GM12801 (cell line): Measurements from ENCODE around the gene SLC4A2.

Experiments used
- TF ChIP-seq, protein P1 (sequence below): IDR thresholded peaks from one replicate; pipeline ENCODE4 v1.5.1; 2011; ENCODE audit warnings: control low read depth; ENCODE audit not compliant: insufficient read length; ENCODE audit errors: extremely low read depth

SLC4A2 gene, protein sequence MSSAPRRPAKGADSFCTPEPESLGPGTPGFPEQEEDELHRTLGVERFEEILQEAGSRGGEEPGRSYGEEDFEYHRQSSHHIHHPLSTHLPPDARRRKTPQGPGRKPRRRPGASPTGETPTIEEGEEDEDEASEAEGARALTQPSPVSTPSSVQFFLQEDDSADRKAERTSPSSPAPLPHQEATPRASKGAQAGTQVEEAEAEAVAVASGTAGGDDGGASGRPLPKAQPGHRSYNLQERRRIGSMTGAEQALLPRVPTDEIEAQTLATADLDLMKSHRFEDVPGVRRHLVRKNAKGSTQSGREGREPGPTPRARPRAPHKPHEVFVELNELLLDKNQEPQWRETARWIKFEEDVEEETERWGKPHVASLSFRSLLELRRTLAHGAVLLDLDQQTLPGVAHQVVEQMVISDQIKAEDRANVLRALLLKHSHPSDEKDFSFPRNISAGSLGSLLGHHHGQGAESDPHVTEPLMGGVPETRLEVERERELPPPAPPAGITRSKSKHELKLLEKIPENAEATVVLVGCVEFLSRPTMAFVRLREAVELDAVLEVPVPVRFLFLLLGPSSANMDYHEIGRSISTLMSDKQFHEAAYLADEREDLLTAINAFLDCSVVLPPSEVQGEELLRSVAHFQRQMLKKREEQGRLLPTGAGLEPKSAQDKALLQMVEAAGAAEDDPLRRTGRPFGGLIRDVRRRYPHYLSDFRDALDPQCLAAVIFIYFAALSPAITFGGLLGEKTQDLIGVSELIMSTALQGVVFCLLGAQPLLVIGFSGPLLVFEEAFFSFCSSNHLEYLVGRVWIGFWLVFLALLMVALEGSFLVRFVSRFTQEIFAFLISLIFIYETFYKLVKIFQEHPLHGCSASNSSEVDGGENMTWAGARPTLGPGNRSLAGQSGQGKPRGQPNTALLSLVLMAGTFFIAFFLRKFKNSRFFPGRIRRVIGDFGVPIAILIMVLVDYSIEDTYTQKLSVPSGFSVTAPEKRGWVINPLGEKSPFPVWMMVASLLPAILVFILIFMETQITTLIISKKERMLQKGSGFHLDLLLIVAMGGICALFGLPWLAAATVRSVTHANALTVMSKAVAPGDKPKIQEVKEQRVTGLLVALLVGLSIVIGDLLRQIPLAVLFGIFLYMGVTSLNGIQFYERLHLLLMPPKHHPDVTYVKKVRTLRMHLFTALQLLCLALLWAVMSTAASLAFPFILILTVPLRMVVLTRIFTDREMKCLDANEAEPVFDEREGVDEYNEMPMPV

GRCh38 chr7:151059367-151060112 lies at the start of gene SLC4A2:
Gene SLC4A2 (plus strand): TSS chr7:151059589. CDS start chr7:151061988, 2,399 bp downstream.
- TF ChIP-seq, protein P1, sequence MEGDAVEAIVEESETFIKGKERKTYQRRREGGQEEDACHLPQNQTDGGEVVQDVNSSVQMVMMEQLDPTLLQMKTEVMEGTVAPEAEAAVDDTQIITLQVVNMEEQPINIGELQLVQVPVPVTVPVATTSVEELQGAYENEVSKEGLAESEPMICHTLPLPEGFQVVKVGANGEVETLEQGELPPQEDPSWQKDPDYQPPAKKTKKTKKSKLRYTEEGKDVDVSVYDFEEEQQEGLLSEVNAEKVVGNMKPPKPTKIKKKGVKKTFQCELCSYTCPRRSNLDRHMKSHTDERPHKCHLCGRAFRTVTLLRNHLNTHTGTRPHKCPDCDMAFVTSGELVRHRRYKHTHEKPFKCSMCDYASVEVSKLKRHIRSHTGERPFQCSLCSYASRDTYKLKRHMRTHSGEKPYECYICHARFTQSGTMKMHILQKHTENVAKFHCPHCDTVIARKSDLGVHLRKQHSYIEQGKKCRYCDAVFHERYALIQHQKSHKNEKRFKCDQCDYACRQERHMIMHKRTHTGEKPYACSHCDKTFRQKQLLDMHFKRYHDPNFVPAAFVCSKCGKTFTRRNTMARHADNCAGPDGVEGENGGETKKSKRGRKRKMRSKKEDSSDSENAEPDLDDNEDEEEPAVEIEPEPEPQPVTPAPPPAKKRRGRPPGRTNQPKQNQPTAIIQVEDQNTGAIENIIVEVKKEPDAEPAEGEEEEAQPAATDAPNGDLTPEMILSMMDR: no peak

- TF ChIP-seq, protein P1: no peak
These were observed 49.4 kb upstream of the SLC4A2 start for GRCh38 chr7:151010037-151010306.

- TF ChIP-seq, protein P1: no peak
These were observed 48.9 kb upstream of the SLC4A2 start for GRCh38 chr7:151010307-151011096.

GRCh38 chr7:151011097-151011409 lies 48.3 kb upstream of the SLC4A2 start:
- TF ChIP-seq, protein P1: no peak

GRCh38 chr7:151012031-151012692 lies 47.2 kb upstream of the SLC4A2 start:
- TF ChIP-seq, protein P1: no peak

- TF ChIP-seq, protein P1: no peak
These were observed 46.5 kb upstream of the SLC4A2 start for GRCh38 chr7:151012911-151013347.
